ENCODE data around the gene EPHA3.

DNA sequence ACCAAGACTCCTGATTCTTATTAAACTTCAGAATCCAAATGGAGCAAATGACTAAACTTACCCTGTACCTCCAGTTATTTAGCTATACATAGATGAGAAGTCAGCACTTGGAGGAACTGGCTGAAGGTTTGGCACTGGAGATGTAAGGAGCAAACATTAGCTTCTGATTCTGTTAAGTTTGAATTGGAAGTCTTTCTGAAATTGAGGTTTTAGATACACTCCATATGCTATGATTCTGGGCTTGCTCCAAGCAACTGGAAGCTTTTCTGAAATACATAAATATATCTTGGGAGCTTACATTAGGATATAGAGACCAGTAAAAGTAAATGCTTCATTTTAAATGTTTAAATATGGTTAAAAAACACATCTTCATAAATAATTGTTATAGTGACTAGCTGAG lies 333.7 kb downstream of the EPHA3 start:
- TF ChIP-seq, protein P1, sequence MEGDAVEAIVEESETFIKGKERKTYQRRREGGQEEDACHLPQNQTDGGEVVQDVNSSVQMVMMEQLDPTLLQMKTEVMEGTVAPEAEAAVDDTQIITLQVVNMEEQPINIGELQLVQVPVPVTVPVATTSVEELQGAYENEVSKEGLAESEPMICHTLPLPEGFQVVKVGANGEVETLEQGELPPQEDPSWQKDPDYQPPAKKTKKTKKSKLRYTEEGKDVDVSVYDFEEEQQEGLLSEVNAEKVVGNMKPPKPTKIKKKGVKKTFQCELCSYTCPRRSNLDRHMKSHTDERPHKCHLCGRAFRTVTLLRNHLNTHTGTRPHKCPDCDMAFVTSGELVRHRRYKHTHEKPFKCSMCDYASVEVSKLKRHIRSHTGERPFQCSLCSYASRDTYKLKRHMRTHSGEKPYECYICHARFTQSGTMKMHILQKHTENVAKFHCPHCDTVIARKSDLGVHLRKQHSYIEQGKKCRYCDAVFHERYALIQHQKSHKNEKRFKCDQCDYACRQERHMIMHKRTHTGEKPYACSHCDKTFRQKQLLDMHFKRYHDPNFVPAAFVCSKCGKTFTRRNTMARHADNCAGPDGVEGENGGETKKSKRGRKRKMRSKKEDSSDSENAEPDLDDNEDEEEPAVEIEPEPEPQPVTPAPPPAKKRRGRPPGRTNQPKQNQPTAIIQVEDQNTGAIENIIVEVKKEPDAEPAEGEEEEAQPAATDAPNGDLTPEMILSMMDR (IDR thresholded peaks at IDR 0.05; ENCODE audit: low read length) = no peak
- TF ChIP-seq EZH2 (IDR thresholded peaks at IDR 0.05; ENCODE audit: borderline replicate concordance, low read length) = no peak

Measured in OCI-LY1 (cell line).